Activated CD4-positive, alpha-beta memory T cell treated with anti-CD3 and anti-CD28 coated beads for 36 hours (primary cell): ENCODE data around the gene CFAP410. TPM values are rescaled to one million over a fixed set of nuclear protein-coding genes. Genes with fewer than 3 reads are reported as not detected.

Experiments used
- CTCF ChIA-PET: fragments of 350-600 bp; sonication (Branson Sonifier 250); formaldehyde crosslinking; loops from one replicate; lab custom pipeline; 2021; ENCODE audit warnings: antibody characterized with exemption, inconsistent platforms; lab: Charles Lee
- POLR2A ChIA-PET: fragments of 350-600 bp; sonication (Branson Sonifier 250); formaldehyde crosslinking; loops from one replicate; lab custom pipeline; 2021; ENCODE audit warnings: antibody characterized with exemption; lab: Charles Lee
- DNase-seq: peaks from one replicate; pipeline ENCODE4 v3.0.0-alpha.2; 2020
- H3K27ac Mint-ChIP-seq: one replicate; pipeline ENCODE4 v1.8.0; 2021; ENCODE audit warnings: mixed read lengths
- H3K27me3 Mint-ChIP-seq: one replicate; pipeline ENCODE4 v1.8.0; 2021; ENCODE audit warnings: mixed read lengths
- H3K36me3 Mint-ChIP-seq: one replicate; pipeline ENCODE4 v1.8.0; 2021; ENCODE audit warnings: mixed read lengths
- H3K4me1 Mint-ChIP-seq: one replicate; pipeline ENCODE4 v1.8.0; 2021; ENCODE audit warnings: low read depth, mixed read lengths
- H3K4me3 Mint-ChIP-seq: one replicate; pipeline ENCODE4 v1.8.0; 2021; ENCODE audit warnings: mild to moderate bottlenecking, mixed read lengths
- H3K9me3 Mint-ChIP-seq: one replicate; pipeline ENCODE4 v1.8.0; 2021; ENCODE audit warnings: mixed read lengths
- intact Hi-C: fragments of 100-400 bp; cut with micrococcal nuclease; formaldehyde crosslinking; loops from one replicate; pipeline ENCODE4 v1.15.1; 2023
- total RNA-seq, 2 experiments: library from RNA; stranded (reverse); gene quantifications; one replicate each; pipeline ENCODE4 v1.2.3, GENCODE V29; 2021

The CFAP410 gene
- total RNA-seq, 2 experiments from 2014 or later: 11.1 to 11.7 TPM

DNA sequence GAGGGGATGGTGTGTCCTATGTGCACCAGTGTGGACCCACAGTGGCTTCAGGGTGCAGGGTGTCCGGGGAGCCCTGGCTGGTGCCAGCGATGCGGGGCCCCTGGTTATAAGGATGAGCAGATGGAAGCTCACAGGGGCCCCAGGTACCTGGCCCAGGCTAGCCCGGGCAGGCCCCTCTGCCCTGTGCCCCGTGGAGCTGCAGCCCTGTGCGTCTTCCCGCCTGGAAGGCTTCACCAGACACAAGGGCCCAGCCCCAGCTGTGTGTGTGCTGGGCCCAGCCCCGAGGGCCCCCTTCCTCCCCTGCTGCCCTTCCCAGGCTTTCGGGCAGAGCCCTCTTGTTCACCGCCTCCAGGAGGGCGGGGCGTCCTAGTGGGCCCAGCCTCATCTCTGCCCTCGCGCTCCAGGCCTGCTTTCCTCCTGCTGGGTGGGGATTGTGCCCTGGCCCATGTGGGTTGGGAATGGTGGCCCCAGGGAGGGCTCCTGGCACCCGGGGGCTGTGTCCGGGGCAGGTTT, 23.4 kb downstream of the CFAP410 start:
- H3K27me3 Mint-ChIP-seq: no peaks in the 10 kb centered on the region
- H3K4me1 Mint-ChIP-seq: no peaks in the 10 kb centered on the region
- no peak overlapping the region for H3K4me3 Mint-ChIP-seq
- DNase-seq: no peak
- H3K36me3 Mint-ChIP-seq: peaks cover 24% of the 10 kb centered on the region
- no peak overlapping the region for H3K27ac Mint-ChIP-seq
- CTCF ChIA-PET: interaction anchor here (0.7 kb wide), 1 partner anchor 12 kb away, joined by 3 read pairs; no protein-coding TSS in a partner anchor
- POLR2A ChIA-PET: no interaction called here
- intact Hi-C loops: no loop called here
- H3K9me3 Mint-ChIP-seq: no peaks in the 10 kb centered on the region

DNA sequence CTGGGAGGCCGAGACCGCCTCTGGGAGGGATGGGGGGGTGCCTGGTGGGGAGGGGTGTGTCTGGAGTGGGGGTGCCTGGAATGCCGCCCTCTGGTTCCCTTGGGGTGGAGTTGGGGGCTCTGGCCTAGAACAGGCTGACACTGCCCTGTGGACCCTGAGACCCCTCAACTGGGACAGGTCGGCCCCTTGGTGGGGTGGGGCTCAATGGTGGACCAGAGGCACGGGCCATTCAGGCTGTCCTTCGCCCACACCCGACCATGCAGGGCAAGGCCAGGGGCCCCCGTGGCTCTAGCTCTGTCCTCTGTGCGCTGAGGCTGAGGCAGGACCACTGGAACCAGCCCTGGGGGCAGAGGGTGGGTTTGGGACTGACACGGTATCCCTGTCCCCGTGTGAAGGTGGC, 24.6 kb downstream of the CFAP410 start:
- peaks cover 24% of the 10 kb centered on the region for H3K36me3 Mint-ChIP-seq
- intact Hi-C loops: no loop called here
- H3K27me3 Mint-ChIP-seq: no peaks in the 10 kb centered on the region
- POLR2A ChIA-PET: no interaction called here
- no peaks in the 10 kb centered on the region for H3K9me3 Mint-ChIP-seq
- no peak for DNase-seq
- H3K4me3 Mint-ChIP-seq: no peak overlapping the region
- CTCF ChIA-PET: no interaction called here
- H3K4me1 Mint-ChIP-seq: no peaks in the 10 kb centered on the region
- H3K27ac Mint-ChIP-seq: no peak overlapping the region

DNA sequence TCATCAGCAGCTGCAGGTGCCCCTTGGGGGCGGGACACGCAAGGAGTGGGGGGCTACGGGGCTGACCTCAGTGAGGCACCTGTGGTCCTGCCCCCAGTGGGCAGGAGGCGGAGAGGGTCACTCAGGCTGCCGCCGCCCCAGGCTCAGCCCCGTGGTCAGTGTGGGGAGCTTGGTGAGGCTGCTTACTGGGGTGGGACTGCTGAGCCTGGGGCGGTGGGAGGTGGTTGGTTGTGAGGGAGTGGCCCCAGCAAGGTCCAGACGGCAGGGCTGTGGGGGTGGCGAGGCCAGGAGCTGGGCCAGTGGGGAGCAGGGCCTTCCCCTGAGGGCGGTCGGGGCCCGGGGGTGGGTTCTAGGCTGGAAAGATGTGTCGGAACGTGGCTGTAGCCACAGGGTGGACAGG, 25.1 kb downstream of the CFAP410 start:
- Mint-ChIP-seq H3K36me3 (peaks cover 20% of the 10 kb centered on the region), H3K27me3 (no peaks in the 10 kb centered on the region), H3K9me3 (no peaks in the 10 kb centered on the region), H3K4me1 (no peaks in the 10 kb centered on the region), H3K27ac (no peak overlapping the region), H3K4me3 (no peak overlapping the region)
- POLR2A ChIA-PET: no interaction called here
- CTCF ChIA-PET: no interaction called here
- intact Hi-C loops: no loop called here
- DNase-seq: no peak

DNA sequence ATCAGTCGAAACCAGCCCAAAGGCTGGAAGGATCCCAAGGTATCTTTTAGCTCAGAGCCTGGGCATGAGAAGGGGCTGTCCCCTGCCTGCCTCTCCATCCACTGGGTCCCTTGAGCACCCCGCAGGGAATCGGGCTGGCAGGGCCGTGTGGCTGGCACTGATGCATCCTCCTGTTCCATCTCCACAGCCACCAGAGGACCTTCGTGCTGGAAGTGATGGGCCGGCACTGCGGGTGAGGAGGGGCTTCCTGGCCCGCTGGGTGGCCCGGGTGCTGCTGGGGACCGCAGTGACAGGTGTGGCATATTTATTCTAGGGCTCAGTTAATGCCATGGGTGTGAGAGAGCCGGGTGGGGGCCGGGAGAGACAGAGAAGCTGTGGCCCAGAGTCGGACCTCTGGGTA, 25.7 kb downstream of the CFAP410 start:
- no peak for DNase-seq
- ChIA-PET CTCF (no interaction called here), POLR2A (no interaction called here)
- H3K4me3 Mint-ChIP-seq: no peak overlapping the region
- H3K9me3 Mint-ChIP-seq: no peaks in the 10 kb centered on the region
- H3K27ac Mint-ChIP-seq: no peak overlapping the region
- peaks cover 20% of the 10 kb centered on the region for H3K36me3 Mint-ChIP-seq
- H3K4me1 Mint-ChIP-seq: no peaks in the 10 kb centered on the region
- intact Hi-C loops: no loop called here
- H3K27me3 Mint-ChIP-seq: no peaks in the 10 kb centered on the region

DNA sequence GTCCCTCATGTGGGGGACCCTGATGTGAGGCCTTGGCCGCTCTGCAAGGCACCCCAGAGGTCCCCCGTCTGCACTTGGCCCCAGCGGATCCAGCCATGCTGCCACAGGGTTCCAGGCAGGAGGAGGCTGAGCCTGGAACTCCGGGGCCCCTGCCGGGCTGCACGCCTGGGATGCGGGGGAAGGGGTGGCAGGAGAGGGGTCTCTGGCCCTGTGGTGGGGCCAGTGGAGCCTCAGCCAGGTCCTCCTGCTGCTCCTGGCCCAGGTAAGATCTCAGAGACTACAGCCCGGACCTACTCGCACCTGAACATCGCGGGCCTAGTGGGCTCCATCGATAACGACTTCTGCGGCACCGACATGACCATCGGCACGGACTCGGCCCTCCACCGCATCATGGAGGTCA, 26.5 kb downstream of the CFAP410 start:
- ChIA-PET CTCF (no interaction called here), POLR2A (no interaction called here)
- DNase-seq: no peak
- H3K9me3 Mint-ChIP-seq: no peaks in the 10 kb centered on the region
- H3K27ac Mint-ChIP-seq: no peak overlapping the region
- H3K27me3 Mint-ChIP-seq: no peaks in the 10 kb centered on the region
- H3K4me3 Mint-ChIP-seq: no peak overlapping the region
- H3K4me1 Mint-ChIP-seq: no peaks in the 10 kb centered on the region
- H3K36me3 Mint-ChIP-seq: peaks cover 26% of the 10 kb centered on the region
- intact Hi-C loops: no loop called here

DNA sequence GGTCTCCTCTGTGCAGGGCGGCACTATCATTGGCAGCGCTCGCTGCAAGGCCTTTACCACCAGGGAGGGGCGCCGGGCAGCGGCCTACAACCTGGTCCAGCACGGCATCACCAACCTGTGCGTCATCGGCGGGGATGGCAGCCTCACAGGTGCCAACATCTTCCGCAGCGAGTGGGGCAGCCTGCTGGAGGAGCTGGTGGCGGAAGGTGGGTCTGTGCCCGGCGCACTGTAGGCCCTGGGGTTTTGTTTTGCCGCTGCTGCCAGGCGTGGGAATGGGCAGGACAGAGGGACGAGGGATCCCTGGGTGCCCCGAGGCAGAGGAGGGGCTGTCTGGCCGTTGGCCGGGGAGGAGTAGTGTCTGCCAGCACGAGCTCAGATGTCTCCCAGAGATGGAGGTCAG, 27.1 kb downstream of the CFAP410 start:
- no peaks in the 10 kb centered on the region for H3K4me1 Mint-ChIP-seq
- no peaks in the 10 kb centered on the region for H3K9me3 Mint-ChIP-seq
- peaks cover 28% of the 10 kb centered on the region for H3K36me3 Mint-ChIP-seq
- no peaks in the 10 kb centered on the region for H3K27me3 Mint-ChIP-seq
- no peak overlapping the region for H3K4me3 Mint-ChIP-seq
- intact Hi-C loops: no loop called here
- H3K27ac Mint-ChIP-seq: no peak overlapping the region
- ChIA-PET POLR2A (no interaction called here), CTCF (no interaction called here)
- no peak for DNase-seq

DNA sequence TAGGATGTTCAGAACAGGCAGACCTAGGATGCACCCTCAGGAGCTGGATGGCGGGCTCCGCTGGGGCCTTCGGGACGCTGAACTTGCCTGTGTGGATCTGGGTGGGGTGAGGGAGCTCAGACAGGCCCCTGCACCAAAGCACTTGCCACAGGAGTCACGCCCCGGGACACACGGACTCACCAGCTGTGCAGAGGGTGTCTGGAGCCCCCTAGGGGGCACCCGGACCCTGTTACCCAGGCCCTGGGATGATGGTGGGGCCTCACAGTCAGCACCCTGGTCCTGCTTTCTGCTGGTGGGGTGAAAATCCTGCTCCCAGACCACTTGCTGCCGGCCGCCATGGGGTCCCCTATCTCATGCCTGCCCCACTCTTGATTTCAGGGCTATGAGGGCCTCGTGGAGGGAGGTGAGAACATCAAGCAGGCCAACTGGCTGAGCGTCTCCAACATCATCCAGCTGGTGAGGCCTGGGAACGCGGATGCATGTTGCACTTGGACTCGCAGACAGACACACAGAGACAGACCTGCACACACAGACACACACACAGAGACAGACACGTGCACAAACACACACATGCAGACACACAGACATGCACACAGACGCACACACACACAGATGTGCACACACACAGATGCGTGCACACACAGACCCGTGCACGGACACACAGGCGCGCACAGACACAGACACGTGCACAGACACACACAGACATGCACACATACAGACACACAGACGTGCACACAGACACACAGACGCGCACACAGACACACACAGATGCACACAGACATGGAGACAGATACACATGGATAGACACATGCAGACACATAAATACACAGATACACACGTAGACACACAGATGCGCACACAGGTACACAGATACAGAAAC, 28.3 kb downstream of the CFAP410 start:
- POLR2A ChIA-PET: no interaction called here
- intact Hi-C loops: no loop called here
- H3K27ac Mint-ChIP-seq: no peak overlapping the region
- no peak for DNase-seq
- no peak overlapping the region for H3K4me3 Mint-ChIP-seq
- CTCF ChIA-PET: interaction anchor here (3.5 kb wide), 1 partner anchor 13 kb away, joined by 13 read pairs; no protein-coding TSS in a partner anchor
- H3K36me3 Mint-ChIP-seq: peaks cover 28% of the 10 kb centered on the region
- H3K9me3 Mint-ChIP-seq: no peaks in the 10 kb centered on the region
- no peaks in the 10 kb centered on the region for H3K27me3 Mint-ChIP-seq
- no peaks in the 10 kb centered on the region for H3K4me1 Mint-ChIP-seq

DNA sequence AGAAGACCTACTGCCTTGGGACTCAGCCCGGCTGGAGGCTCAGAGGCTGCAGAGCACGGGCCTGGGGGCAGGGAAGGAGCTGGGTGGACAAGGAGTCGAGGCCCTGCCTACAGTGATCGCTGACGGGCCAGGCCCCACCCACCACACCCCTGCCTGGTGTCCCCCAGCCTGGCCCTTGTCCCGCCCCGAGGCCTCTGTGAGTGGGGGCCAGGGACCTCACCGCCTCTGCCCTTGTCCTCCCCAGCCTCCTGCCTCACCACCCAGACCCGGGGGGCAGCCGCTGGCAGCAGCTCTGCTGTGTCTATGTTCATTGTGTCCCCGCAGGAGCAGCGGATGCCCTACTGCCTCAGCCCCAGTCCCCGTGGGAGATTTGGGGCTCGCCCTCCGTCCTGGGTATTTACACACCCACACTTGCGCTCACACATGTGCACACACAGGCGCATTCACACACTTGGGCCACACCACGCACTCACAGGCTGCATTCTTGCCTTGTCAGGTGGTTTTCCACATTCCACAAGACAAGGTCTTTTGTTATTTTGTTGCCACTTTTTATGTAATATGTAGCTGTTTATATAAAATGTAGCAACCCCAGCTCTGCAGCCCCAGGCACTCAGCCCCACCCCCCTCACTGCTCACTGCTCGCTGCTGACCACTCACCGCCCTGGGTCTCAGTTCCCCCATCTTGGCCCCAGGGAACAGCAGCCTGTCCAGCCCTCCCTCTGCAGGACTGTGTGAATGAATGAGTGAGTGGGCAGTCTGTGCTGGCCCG, 32.1 kb downstream of the CFAP410 start:
- Mint-ChIP-seq H3K4me3 (no peak overlapping the region), H3K27ac (no peak overlapping the region), H3K36me3 (peaks cover 23% of the 10 kb centered on the region), H3K4me1 (peaks cover 21% of the 10 kb centered on the region), H3K27me3 (no peaks in the 10 kb centered on the region), H3K9me3 (no peaks in the 10 kb centered on the region)
- CTCF ChIA-PET: no interaction called here
- POLR2A ChIA-PET: no interaction called here
- no peak for DNase-seq
- intact Hi-C loops: loop anchor here (10.0 kb wide), 1 partner anchor 502 kb away; no protein-coding TSS in a partner anchor

DNA sequence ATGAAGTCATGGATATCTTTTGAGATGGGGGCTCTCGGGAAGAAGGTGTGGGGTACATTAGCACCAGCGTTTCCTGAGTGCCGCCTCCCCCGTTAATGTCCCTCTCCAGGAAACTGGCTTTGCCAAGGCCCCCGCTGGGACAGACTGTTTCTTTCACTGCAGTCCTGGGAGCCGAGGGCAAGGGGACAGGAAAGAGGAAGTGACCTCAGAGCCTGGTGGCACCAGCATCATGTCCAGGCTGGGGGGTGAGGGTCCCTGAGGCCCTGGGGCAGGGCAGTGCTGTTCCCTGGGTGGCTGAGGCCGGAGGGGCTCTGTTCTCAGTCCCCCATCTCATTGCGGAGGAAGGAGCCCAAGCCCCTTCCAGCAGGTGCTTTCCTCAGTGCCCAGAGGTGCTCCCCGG, 33.5 kb downstream of the CFAP410 start:
- POLR2A ChIA-PET: no interaction called here
- no peak for DNase-seq
- H3K36me3 Mint-ChIP-seq: peaks cover 11% of the 10 kb centered on the region
- H3K4me1 Mint-ChIP-seq: peaks cover 34% of the 10 kb centered on the region
- H3K27ac Mint-ChIP-seq: no peak overlapping the region
- no peaks in the 10 kb centered on the region for H3K9me3 Mint-ChIP-seq
- H3K4me3 Mint-ChIP-seq: no peak overlapping the region
- CTCF ChIA-PET: no interaction called here
- H3K27me3 Mint-ChIP-seq: no peaks in the 10 kb centered on the region
- intact Hi-C loops: loop anchor here (10.0 kb wide), 1 partner anchor 501 kb away; no protein-coding TSS in a partner anchor

DNA sequence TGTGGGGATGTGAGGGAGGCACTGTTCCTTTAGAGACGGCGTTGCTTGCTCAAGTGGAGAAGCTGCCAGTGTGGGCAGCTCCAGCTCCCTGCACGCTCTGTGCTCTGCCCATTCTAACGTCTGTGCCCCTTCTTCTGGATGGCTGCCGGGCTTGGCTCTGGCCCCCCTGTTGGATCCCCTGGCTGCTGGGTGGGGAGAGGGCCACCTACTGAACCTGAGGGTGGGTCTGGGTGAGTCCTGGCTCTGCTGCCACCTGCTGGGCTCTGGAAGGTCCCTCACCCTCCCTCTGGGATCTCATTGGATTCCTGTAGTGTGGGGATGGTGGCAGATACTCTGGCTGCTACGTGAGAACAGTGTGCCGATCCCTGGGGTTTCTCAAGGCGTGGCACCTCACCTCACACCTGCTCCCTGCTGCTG, 34.3 kb downstream of the CFAP410 start:
- Mint-ChIP-seq H3K4me1 (peaks cover 35% of the 10 kb centered on the region), H3K9me3 (no peaks in the 10 kb centered on the region), H3K27me3 (no peaks in the 10 kb centered on the region), H3K27ac (no peak overlapping the region), H3K36me3 (peaks cover 11% of the 10 kb centered on the region), H3K4me3 (no peak overlapping the region)
- ChIA-PET CTCF (interaction anchor here (1.0 kb wide), 2 partner anchors 12 to 33 kb away, joined by 3 read pairs; no protein-coding TSS in a partner anchor), POLR2A (no interaction called here)
- intact Hi-C loops: loop anchor here (10.0 kb wide), 1 partner anchor 500 kb away; no protein-coding TSS in a partner anchor
- peak; percentile 57 for DNase-seq

DNA sequence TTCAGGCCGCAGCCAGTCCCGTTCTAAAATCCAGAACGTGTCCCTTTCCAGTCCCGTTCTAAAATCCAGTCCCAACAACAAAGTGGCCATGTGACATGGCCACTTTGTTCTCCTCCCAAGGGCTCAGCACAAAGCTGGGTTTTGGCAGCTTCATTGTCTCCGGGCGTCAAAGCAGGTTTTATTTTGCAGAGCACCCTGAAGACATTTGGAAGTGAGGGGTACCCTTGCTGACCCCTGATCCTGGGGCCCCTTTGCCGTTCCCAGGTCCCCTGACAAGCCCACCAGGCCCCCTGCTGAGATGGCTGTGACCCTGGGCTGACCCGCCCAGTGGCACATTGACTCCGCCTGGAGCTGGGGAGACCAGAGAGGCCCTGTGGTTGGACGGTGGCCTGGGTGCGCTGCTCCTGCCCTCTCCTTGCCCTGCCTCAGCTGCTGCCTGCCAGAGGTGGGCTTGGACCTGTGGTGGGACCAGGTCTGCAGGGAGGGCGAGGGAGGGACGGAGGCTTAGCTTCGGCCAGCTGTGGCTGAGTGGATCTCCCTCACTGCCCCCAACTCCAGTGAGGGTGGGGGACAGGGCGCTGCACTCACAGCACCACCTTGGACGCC, 35.1 kb downstream of the CFAP410 start:
- H3K4me3 Mint-ChIP-seq: no peak overlapping the region
- H3K36me3 Mint-ChIP-seq: peaks cover 11% of the 10 kb centered on the region
- no peak overlapping the region for H3K27ac Mint-ChIP-seq
- POLR2A ChIA-PET: interaction anchor here (1.4 kb wide), 1 partner anchor 25 kb away, joined by 5 read pairs; no protein-coding TSS in a partner anchor
- intact Hi-C loops: loop anchor here (10.0 kb wide), 1 partner anchor 499 kb away; no protein-coding TSS in a partner anchor
- no peak for DNase-seq
- CTCF ChIA-PET: interaction anchor here (0.8 to 1.0 kb wide), 4 partner anchors 11 to 152 kb away, joined by 3 read pairs; no protein-coding TSS in a partner anchor
- no peaks in the 10 kb centered on the region for H3K27me3 Mint-ChIP-seq
- H3K9me3 Mint-ChIP-seq: no peaks in the 10 kb centered on the region
- H3K4me1 Mint-ChIP-seq: peaks cover 38% of the 10 kb centered on the region
